Lower leg skin (tissue), 3 donors: ENCODE data around the gene GPR78.

Source experiments
- POLR2A ChIP-seq, 2 donors: fragments of 450-650 bp; IDR thresholded peaks; one replicate each; pipeline ENCODE4 v1.6.1; 2016 to 2017; ENCODE audit warnings: antibody characterized with exemption in 2 of 2, mild to moderate bottlenecking in 1 of 2, moderate library complexity in 1 of 2
- TF ChIP-seq, protein P1 (sequence below), 3 donors: fragments of 450-650 bp; IDR thresholded peaks; one replicate each; pipeline ENCODE4 v1.5.1; 2016; ENCODE audit warnings: antibody characterized with exemption in 3 of 3, mild to moderate bottlenecking in 3 of 3, moderate library complexity in 2 of 3

DNA sequence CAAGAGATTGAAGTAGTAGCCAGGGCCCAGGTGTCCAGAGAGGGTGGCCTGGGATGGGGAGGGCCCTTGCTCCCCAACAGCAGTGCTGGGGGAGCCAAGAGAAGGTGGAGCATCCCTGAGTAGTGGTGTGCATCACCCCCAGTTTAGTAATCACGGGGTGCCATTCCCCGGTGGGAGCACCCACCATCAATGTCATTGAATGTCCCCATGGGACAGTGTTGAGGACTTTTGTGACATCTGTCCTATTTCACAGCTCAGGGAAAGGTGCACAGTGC is 7.9 kb downstream of the GPR78 start:
- TF ChIP-seq, protein P1, sequence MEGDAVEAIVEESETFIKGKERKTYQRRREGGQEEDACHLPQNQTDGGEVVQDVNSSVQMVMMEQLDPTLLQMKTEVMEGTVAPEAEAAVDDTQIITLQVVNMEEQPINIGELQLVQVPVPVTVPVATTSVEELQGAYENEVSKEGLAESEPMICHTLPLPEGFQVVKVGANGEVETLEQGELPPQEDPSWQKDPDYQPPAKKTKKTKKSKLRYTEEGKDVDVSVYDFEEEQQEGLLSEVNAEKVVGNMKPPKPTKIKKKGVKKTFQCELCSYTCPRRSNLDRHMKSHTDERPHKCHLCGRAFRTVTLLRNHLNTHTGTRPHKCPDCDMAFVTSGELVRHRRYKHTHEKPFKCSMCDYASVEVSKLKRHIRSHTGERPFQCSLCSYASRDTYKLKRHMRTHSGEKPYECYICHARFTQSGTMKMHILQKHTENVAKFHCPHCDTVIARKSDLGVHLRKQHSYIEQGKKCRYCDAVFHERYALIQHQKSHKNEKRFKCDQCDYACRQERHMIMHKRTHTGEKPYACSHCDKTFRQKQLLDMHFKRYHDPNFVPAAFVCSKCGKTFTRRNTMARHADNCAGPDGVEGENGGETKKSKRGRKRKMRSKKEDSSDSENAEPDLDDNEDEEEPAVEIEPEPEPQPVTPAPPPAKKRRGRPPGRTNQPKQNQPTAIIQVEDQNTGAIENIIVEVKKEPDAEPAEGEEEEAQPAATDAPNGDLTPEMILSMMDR (IDR thresholded peaks at IDR 0.05) = no peak
- no peak for TF ChIP-seq POLR2A (IDR thresholded peaks at IDR 0.05)
